Sigmoid colon (tissue), 7 donors: ENCODE data around the gene PARVB. TPM values are rescaled to one million over a fixed set of nuclear protein-coding genes. Genes with fewer than 3 reads are reported as not detected.

Experiments
- DNase-seq: peaks from one replicate; pipeline ENCODE4 v3.0.0-alpha.2; 2019
- H3K27ac ChIP-seq, 4 donors: fragments of 200-600 bp; sonication (generic); one replicate each; pipeline ENCODE4 v1.5.1; 2016 to 2019; ENCODE audit warnings: mild to moderate bottlenecking in 1 of 4
- H3K27me3 ChIP-seq, 3 donors: fragments of 200-600 bp; sonication (generic); one replicate each; pipeline ENCODE4 v1.5.1; 2019; ENCODE audit warnings: mild to moderate bottlenecking in 1 of 3
- H3K36me3 ChIP-seq, 4 donors: fragments of 200-600 bp; sonication (generic); one replicate each; pipeline ENCODE4 v1.5.1; 2016 to 2019
- H3K4me1 ChIP-seq, 4 donors: fragments of 200-600 bp; sonication (generic); one replicate each; pipeline ENCODE4 v1.5.1; 2017 to 2019
- H3K4me3 ChIP-seq, 4 donors: fragments of 200-600 bp; sonication (generic); one replicate each; pipeline ENCODE4 v1.5.1; 2017 to 2019; ENCODE audit warnings: mild to moderate bottlenecking in 2 of 4, moderate library complexity in 1 of 4
- H3K9me3 ChIP-seq, 4 donors: fragments of 200-600 bp in 3 of 4; sonication (generic) in 3 of 4; one replicate each; pipeline versions ENCODE4 v1.5.1 to v1.6.1; 2013 to 2019
- EP300 ChIP-seq, 4 donors: sonication (generic); formaldehyde crosslinking; IDR thresholded peaks; one replicate each; pipeline ENCODE4 v1.6.1; 2017; ENCODE audit warnings: antibody characterized with exemption in 4 of 4
- POLR2A ChIP-seq, 2 donors: fragments of 450-650 bp; IDR thresholded peaks; one replicate each; pipeline ENCODE4 v1.6.1; 2016; ENCODE audit warnings: antibody characterized with exemption in 2 of 2, mild to moderate bottlenecking in 2 of 2, moderate library complexity in 2 of 2
- POLR2AphosphoS5 ChIP-seq, 4 donors: sonication (generic); formaldehyde crosslinking; IDR thresholded peaks; one replicate each; pipeline ENCODE4 v1.6.1; 2017; ENCODE audit warnings: antibody characterized with exemption in 4 of 4
- WGBS, 2 donors: extraction: QIAGEN DNeasy Blood & Tissue Kit; methylation state at CpG; one replicate each; pipeline ENCODE4 v1.1.7; 2013; 5-methylcytosine and 5-hydroxymethylcytosine counted together
- intact Hi-C: fragments of 100-400 bp; cut with DNase I; formaldehyde crosslinking; loops from one replicate; pipeline ENCODE4 v1.15.1; 2023
- polyA plus RNA-seq, 3 donors: library from polyadenylated mRNA; stranded (reverse); fragments of 200-250 nt; gene quantifications; one replicate each; pipeline ENCODE4 v1.2.3, GENCODE V29; 2013
- total RNA-seq, 4 donors: library from RNA; depleted of rRNA; stranded (reverse); fragments of >200 nt; gene quantifications; one replicate each; pipeline ENCODE4 v1.1.0, GENCODE V29; 2016
- TF ChIP-seq, protein P1 (sequence below), 4 experiments: fragments of 450-650 bp in 3 of 4; fragments of 200-600 bp in 1 of 4; IDR thresholded peaks; one replicate each; pipeline ENCODE4 v1.5.1; 2016 to 2019; ENCODE audit warnings: antibody characterized with exemption in 4 of 4, mild to moderate bottlenecking in 3 of 4, moderate library complexity in 2 of 4
- donor health status: healthy with polysubstance abuse.
- donor health status: Bipolar disorder and iron deficiency.
- donor health status: healthy.

The PARVB gene
- total and polyA plus RNA-seq, 7 donors, result 6.9 to 21.6 (median 18.9) TPM

DNA sequence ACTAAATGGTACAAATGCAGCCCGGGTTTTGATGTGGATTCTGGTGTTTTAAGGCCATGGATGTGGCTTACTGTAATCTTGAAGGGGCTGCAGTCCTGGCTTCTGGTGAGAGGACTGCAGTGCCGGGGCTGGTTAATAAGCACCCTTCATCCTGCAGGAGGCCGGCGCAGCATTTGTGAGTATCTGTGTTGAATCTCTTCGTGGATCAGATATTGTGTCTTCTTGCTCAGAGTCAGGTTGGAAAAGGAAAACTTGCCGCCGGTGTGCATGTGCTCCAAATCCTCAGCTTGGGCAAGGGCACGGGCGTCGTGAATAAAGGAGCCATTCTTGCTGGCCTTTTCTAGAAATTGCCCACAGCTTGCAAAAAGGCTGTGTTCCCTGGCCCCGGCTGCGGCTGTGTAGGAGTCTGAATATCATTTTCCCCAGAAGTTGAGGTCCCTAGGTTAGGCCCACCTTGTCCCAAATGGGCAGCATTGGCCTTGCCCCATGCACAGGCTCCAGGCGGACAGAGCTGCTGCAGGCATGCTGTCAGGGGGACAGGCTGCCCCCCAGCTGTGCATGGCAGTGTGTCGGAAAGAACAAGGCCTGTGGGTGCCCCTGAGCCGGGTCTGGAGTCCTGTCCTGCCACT is 28.9 kb upstream of the PARVB start:
- no peaks in the 10 kb centered on the region for H3K9me3 ChIP-seq
- peaks cover 14 to 89% (median 28%) of the 10 kb centered on the region in 4 donors for H3K36me3 ChIP-seq
- TF ChIP-seq EP300 (IDR thresholded peaks at IDR 0.05), result no peak
- TF ChIP-seq POLR2A (IDR thresholded peaks at IDR 0.05), result no peak
- no peak for TF ChIP-seq POLR2AphosphoS5 (IDR thresholded peaks at IDR 0.05)
- TF ChIP-seq, protein P1, sequence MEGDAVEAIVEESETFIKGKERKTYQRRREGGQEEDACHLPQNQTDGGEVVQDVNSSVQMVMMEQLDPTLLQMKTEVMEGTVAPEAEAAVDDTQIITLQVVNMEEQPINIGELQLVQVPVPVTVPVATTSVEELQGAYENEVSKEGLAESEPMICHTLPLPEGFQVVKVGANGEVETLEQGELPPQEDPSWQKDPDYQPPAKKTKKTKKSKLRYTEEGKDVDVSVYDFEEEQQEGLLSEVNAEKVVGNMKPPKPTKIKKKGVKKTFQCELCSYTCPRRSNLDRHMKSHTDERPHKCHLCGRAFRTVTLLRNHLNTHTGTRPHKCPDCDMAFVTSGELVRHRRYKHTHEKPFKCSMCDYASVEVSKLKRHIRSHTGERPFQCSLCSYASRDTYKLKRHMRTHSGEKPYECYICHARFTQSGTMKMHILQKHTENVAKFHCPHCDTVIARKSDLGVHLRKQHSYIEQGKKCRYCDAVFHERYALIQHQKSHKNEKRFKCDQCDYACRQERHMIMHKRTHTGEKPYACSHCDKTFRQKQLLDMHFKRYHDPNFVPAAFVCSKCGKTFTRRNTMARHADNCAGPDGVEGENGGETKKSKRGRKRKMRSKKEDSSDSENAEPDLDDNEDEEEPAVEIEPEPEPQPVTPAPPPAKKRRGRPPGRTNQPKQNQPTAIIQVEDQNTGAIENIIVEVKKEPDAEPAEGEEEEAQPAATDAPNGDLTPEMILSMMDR (IDR thresholded peaks at IDR 0.05), result no peak
- no peak overlapping the region for H3K4me3 ChIP-seq
- intact Hi-C loops, result loop anchor here (10.0 kb wide), 1 partner anchor 330 kb away; no protein-coding TSS in a partner anchor
- no peak overlapping the region for H3K27ac ChIP-seq
- peaks cover 0 to 8% (median 0%) of the 10 kb centered on the region in 4 donors for H3K4me1 ChIP-seq
- WGBS, 2 donors, result 93 to 95% methylated on average over 15 of the region's 15 CpGs
- peak; percentile 58 for DNase-seq
- no peaks in the 10 kb centered on the region for H3K27me3 ChIP-seq

DNA sequence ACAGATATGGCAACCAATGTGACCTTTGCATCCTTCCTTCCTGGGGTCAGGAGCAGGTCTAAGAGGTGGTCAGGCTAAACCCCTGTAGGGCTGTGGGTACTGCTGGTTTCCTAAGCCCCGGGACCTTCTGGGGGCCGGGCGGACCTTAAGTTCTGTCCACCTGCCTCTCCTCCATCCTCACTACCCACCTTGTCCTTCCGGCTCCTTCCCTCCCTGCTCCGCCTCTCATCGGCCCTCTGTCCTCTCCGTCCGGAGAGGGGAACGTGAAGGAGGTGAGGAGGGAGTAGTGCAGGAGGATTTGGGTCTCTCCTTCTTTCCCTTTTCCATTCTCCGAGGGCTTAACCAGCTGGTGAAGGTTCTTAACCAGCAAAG is 28.3 kb upstream of the PARVB start:
- Histone ChIP-seq H3K4me3 (no peak overlapping the region), H3K27ac (no peak overlapping the region), H3K9me3 (no peaks in the 10 kb centered on the region), H3K36me3 (peaks cover 10 to 83% (median 25%) of the 10 kb centered on the region in 4 donors), H3K27me3 (no peaks in the 10 kb centered on the region), H3K4me1 (peaks cover 0 to 8% (median 0%) of the 10 kb centered on the region in 4 donors)
- TF ChIP-seq POLR2AphosphoS5 (IDR thresholded peaks at IDR 0.05) (no peak), POLR2A (IDR thresholded peaks at IDR 0.05) (no peak), EP300 (IDR thresholded peaks at IDR 0.05) (no peak)
- TF ChIP-seq, protein P1 (IDR thresholded peaks at IDR 0.05), result no peak
- DNase-seq, result no peak
- intact Hi-C loops, result loop anchor here (10.0 kb wide), 1 partner anchor 329 kb away; no protein-coding TSS in a partner anchor
- WGBS, 2 donors, result 58 to 86% methylated on average over 10 of the region's 10 CpGs

DNA sequence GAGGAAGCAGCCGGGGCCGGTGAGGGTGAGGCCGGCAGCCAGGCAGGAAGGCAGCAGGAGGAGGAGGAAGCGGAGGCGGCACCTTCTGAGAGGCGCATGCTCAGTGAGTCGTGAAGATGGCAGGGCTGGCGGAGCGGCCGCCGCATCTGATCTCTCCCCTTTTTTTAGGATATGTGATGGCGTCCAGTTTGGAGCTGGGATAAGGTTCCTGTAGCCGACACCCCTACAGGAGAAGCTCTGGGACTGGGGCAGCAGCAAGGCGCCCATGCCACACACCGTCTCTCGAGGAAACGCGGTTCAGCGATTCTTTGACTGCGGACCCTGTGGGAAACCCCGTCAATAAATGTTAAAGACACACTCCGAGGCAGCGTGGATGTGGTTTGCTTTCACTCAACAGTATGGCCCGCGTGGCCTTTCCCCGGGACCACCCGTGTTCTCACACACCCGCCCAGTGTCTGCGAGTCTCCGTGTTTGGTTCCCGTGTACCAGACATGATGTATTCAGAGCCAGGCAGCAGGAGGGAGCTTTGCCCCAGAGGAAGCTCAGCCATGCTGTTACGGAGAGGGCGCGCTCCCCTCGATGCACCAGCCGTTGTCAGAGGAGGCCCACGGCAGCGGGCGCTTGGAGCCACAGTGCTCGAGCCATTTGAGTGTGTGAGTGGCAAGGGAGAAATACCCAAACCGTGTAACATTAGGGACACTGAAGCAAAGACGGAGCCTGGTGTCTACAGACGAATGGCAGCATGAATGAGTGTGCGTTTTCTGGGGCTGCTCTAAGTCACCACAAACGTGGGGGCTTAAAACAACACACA is 27.7 kb upstream of the PARVB start:
- peak; percentile 73 for DNase-seq
- Histone ChIP-seq H3K27ac (no peak overlapping the region), H3K36me3 (peaks cover 10 to 77% (median 24%) of the 10 kb centered on the region in 4 donors), H3K9me3 (no peaks in the 10 kb centered on the region), H3K27me3 (no peaks in the 10 kb centered on the region), H3K4me1 (peaks cover 0 to 8% (median 0%) of the 10 kb centered on the region in 4 donors), H3K4me3 (no peak overlapping the region)
- intact Hi-C loops, result loop anchor here (10.0 kb wide), 1 partner anchor 328 kb away; no protein-coding TSS in a partner anchor
- 72 to 89% methylated on average over 45 of the region's 45 CpGs for WGBS, 2 donors
- TF ChIP-seq EP300 (IDR thresholded peaks at IDR 0.05) (no peak), POLR2A (IDR thresholded peaks at IDR 0.05) (no peak), POLR2AphosphoS5 (IDR thresholded peaks at IDR 0.05) (no peak)
- TF ChIP-seq, protein P1 (IDR thresholded peaks at IDR 0.05), result no peak

DNA sequence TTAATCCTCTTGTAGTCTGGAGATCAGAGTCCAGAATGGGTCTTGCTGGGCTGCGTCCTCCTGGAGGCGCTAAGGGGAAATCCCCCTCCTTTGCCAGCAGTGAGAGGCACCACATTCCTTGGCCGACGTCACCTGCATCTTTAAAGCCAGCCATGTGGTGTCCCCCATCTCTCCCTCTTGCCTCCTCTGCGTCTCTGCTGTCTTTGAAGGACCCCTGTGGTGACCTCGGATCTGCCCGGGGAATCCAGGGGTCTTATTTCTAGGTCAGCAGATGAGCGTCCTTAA is 27.2 kb upstream of the PARVB start:
- intact Hi-C loops, result loop anchor here (10.0 kb wide), 1 partner anchor 328 kb away; no protein-coding TSS in a partner anchor
- WGBS, 2 donors, result 88 to 94% methylated on average over 8 of the region's 8 CpGs
- Histone ChIP-seq H3K36me3 (peaks cover 10 to 72% (median 19%) of the 10 kb centered on the region in 4 donors), H3K9me3 (no peaks in the 10 kb centered on the region), H3K4me1 (peaks cover 0 to 8% (median 0%) of the 10 kb centered on the region in 4 donors), H3K27me3 (no peaks in the 10 kb centered on the region), H3K4me3 (no peak overlapping the region), H3K27ac (no peak overlapping the region)
- DNase-seq, result peak; percentile 46
- TF ChIP-seq EP300 (IDR thresholded peaks at IDR 0.05) (no peak), POLR2A (IDR thresholded peaks at IDR 0.05) (no peak), POLR2AphosphoS5 (IDR thresholded peaks at IDR 0.05) (no peak)
- TF ChIP-seq, protein P1 (IDR thresholded peaks at IDR 0.05), result no peak
